Left forelimb (tissue), 1 donor: ENCODE data around the gene NBAS.
"Not testable (repeated sequence)": the region's sequence is repeated elsewhere in the genome, so short reads cannot be mapped to it uniquely, and the experiment has no call there.

Experiments used
- DNase-seq: peaks from one replicate; pipeline ENCODE4 v3.0.0-alpha.2; 2018; ENCODE audit warnings: low spot score

NBAS gene

DNA sequence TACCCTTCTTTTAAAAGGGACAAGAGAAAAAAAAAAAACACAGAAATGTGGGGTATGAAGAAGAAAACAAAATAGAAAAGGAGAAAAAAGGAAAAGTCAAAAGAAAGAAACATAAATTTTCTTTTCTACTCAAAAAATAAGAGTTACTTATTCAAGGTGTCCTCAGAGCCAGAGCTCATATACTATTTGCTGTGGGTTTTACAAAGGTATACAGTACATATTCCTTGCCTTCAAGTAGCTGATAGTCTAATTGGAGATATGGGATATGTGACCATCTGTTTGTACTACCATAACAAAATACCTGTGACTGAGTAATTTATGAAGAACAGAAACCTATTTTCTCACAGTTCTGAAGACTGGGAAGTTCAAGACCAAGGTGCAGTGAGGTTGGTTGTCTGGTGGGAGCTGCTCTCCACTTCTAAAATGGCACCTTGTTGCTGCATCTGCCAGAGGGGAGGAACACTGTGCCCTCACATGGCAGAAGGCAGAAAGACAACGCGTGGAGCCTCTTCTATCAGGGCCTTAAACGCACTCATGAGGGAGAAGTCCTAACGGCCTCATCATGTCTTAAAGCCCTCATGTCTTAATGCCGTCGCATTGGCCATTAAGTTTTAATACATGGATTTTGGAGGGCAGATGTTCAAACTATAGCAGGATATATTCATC is 33.9 kb downstream of the NBAS start:
- DNase-seq, result no peak

DNA sequence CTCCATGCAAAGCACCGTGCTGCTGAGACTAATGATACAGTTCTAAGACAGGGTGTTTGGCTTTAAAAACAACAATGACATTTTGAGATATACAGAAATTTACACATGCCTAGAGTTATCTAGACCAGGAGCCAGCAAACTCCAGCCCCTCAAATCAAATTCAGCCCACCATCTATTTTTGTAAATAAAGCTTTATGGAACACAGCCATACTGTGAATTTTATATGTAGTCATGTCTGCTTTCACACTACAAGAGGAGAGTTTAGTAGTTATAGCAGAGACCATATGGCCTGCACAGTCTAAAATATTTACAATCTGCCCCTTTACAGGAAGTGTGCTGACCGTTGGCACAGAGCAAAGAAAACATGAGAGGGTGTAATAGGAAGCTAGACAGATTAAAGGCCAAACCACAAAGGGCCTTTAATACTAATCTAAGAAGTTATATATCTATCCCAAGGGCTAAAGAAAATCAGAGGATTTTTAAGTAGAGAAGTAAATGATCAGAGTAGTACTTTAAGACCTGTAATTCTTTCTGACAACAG is 39.4 kb downstream of the NBAS start:
- no peak for DNase-seq

DNA sequence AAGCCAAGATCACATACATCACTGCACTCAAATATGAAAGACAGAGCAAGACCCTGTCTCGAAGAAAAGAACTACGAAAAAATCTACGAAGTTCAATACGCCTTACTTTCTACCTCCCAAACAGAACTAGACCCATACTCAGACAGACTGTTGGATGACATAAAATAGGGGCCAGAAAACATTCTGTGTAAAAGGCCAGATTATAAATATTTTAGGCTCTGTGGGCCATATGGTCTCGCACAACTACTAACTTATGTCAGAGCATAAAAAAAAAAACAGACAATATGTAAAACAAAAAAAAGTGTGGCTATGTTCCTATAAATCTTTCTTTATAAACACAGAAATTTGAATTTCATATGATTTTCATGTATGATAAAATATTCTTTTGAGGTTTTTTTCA is 40.8 kb downstream of the NBAS start:
- DNase-seq, result no peak

DNA sequence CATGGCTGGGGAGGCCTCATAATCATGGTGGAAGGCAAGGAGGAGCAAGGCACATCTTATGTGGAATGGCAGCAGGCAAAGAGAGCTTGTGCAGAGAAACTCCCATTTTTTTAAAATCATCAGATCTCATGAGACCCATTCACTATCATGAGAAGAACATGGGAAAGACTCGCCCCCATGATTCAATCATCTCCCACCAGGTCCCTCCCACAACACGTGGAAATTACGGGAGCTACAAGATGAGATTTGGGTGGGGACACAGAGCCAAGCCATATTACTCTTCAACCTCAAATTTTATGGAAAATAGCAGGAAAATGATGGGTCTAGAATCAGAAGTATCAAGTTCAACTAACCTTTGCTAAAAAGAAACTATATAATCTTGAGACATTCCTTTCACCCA is 42.4 kb downstream of the NBAS start:
- DNase-seq, result not testable (repeated sequence)

DNA sequence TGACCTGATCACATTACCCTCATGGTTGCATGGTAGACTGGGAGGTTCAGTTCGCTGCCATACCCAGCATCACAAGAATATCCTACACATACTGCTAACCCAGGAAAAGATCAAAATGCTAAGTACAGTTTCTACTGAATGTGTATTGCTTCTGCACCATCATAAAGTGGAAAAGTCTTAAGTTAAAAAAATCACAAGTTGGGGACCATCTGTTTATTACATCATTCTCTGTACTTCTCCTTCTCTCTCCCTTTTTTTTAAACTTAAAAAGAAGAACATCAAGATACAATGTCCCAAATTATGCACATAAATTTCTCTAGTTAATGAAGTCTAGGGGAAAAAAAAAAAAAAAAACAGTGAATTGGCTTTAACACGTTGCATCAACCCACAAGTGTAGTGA is 43.3 kb downstream of the NBAS start:
- DNase-seq, result no peak

DNA sequence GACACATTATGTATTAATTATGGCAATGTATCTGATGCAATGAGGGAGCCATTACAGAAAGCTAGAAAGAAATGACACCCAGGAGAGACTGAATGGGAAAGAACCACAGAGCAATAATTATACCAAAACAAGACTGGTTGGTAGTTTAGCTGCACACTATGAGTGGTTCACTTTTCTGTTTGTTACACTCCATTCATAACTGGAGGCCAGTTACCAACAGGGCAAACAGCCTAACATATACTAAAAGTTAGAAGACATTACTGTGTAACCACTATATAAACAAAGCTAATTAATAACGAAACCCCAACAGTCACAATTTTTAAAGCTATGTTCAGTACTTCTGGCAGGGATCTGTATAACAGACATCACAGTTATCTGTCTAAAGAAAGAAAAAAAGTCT is 49.4 kb downstream of the NBAS start:
- no peak for DNase-seq

DNA sequence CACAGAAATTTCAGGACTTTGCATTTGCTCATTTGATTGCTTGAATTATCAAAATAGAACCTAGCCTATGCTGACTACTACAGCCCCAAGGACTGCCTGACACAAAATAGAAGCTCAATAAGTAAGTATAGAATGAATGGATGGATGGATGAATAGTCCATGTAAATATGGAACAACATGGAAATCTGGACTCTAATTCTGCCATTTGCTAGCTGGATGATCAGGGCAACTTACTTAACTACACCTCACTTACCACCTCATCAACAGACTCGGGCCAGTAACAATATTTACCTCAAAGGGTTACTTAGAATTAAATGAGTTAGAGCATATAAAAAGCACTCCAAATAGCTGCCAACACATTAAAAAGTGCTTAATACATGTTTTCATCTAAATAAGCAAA is 50.6 kb downstream of the NBAS start:
- DNase-seq, result no peak

DNA sequence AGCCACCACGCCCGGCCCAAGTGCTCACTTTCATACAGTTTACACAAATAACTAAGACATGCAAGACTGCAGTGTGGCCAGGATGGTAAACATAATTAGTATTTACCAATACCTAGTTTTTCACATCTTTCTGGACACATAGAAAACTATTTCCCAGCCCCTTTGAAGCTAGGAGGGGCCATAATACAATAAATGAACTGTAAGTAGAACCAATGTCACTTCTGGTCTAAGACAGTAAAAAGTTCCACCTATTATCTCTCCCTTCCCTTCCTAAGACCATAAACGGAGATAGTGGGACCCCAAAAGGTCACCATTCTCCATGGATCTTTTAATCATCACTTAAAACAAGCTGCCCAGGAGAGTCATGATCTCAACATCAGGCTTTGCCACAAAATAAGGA is 51.0 kb downstream of the NBAS start:
- DNase-seq, result no peak

DNA sequence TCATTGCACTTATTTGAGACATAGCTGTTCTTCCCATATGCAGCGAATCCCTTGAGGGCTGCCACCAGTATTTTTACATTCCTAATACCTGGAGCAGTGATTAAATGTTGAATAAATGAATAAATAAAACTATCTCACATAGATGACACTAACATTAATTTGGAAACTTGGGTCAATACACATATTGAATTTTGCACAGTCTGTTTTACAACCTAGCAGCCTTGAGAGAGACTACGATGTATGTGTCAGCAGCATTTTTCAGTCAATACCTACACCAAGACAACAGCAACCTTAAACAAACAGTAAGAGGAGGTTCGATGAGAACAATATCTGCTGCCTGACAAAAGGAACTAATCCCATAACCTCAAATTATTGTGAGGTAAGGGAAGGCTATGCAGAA is 53.4 kb downstream of the NBAS start:
- no peak for DNase-seq

DNA sequence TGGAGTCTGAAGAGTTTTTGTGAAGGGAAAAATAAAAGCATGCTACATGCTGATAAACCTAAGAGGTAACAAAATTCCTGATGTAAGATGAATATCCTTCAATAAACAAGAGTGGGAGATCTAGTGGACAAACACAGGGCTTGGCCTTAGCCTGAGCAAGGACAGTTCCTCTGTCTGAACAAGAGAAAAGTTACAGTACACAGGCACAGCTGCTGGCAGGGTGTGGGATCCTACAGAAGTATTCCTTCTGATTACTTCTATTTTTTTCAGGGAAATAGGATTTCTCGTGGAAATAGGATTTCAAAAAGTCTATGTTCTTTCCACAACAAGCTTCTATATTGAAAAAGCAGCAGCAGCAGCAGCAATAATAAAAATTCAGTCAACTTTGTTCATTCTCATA is 54.1 kb downstream of the NBAS start:
- no peak for DNase-seq

DNA sequence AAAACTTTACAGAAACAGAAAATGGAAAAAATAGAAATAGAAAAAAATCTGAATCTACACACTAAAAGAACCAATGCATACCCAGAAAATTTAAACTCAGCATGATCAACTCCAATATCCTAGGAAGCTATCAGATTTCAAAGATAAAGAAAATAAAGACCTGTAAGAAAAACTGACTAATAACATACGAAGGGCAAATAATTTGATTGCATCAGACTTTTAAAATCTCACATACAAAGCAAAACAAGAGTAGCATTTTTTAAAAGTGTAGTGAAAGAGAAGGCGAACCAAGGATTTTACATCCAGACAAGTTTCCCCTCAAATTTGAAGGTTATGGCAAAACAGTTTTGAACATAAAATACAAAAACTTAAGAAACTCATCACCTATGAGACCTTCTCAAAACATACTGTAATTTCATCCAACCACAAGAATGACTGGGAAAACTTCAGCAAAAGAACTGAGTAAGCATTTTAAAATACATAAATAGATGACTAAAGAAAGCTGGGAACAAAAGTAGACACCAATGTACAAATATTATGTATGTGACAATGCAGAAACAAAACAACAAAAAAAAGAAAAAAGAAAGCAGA is 54.8 kb downstream of the NBAS start:
- no peak for DNase-seq

DNA sequence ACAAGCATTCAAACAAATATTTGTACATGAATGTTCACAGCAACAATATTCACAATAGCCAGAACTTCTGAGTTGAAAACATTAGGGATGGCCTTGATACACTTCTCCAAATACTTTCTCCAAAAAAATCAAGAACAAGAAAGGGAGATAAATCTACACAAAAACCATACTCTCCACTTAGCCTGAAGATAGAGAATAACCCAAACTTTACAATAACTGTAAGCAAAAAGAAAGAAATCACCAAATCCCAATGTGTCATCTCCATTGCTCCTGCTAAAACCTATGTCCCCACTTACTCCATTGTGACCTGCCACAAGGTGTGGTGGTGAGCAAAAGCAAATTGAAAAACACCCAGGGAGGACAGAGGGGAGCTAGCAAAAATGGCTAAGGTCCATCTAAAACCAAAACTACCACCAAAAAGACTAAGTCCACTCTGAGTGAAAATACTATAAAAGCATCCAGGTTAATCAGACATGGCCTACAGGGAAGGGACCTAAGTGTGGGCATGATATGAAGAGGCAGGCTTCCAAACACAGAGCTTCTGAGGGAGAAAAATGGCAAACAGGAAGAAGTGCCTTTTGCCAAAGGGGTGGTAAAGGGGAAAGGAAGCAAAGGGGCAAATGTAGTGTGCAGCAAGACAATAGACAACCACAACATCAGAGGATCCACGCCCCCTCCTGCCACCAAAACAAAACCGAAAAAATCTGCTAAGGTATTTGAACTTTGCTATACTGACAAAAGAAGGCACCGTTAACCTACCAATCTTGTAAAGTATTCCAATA is 56.1 kb downstream of the NBAS start:
- DNase-seq, result no peak

DNA sequence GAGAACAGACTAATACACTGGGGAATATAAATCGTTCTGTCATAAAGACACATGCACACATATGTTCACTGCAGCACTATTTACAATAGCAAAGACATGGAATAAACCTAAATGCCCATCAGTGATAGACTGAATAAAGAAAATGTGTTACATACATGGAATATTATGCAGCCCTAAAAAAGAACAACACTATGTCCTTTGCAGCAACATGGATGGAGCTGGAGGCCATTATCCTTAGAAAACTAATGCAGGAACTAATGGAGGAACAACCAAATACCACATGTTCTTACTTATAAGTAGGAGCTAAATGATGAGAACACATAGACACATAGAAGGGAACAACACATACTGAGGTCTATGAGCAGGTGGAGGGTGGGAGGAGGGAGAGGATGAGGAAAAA is 61.9 kb downstream of the NBAS start:
- not testable (repeated sequence) for DNase-seq

DNA sequence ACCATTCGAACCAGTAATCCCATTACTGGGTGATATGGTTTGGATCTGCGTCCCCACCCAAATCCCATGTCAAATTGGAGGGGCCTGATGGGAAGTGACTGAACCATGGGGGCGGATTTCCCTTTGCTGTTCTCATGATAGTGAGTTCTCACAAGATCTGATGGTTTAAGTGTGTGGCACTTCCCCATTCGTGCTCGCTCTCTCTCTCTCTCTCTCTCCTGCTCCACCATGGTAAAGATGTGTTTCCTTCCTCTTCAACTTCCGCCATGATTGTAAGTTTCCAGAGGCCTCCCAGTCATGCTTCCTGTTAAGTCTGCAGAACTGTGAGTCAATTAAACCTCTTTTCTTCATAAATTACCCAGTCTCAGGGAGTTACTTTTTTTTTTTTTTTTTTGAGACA is 62.6 kb downstream of the NBAS start:
- no peak for DNase-seq

DNA sequence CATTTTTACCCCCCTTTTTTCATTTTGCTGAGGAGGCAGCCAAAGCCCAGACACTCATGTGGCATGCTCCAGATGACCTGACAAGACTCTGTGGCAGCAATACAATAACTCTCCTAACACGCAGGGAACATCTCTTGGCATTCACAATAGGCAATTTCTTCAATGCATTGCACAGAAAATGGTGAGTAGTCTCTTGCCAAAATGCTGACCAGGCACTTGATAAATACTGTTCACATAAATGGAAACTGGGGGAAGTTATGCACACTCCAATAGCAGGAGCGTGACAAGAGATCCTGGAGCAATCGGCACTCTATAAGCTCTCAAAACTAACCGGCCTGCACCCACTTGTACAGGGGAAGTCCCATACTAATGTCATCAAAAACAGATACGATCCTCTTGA is 66.3 kb downstream of the NBAS start:
- no peak for DNase-seq

DNA sequence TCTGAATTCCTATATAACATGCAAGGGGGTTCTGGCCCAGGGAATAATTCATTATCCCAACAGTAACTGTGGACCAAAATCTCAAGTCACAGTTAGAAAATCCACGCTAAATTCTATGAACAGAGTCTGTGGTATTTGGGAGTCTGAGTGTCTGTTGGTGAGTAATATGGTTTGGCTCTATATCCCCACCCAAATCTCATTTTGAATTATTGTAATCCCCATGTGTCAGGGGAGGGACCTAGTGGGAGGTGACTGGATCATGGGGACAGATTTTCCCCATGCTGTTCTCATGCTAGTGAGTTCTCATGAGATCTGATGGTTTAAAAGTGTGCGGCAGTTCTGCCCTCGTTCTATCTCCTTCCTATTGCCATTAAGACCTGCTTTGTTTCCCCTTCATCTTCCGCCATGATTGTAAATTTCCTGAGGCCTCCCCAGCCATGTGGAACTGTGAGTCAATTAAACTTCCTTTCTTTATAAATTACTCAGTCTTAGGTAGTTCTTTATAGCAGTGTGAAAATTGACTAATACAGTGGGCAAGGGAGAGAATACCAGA is 68.3 kb downstream of the NBAS start:
- DNase-seq, result no peak

DNA sequence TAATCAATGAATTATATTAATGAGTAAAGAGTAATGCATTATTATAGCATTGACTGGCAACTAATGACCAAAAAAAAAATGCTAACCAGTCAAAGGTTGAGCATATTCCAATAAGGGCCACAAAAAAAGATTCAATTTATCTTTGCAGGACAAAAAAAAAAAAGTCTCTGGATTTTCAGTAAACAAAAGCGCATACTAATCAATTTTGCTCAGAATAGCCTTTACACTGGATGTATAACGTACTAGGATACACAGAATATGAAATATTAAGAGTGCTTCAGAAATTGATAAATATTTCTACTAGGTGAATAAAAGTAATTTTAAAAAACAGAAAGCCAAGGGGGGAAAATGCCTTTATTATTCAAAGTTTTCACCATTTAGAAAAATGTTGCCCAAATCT is 74.4 kb downstream of the NBAS start:
- DNase-seq, result no peak

DNA sequence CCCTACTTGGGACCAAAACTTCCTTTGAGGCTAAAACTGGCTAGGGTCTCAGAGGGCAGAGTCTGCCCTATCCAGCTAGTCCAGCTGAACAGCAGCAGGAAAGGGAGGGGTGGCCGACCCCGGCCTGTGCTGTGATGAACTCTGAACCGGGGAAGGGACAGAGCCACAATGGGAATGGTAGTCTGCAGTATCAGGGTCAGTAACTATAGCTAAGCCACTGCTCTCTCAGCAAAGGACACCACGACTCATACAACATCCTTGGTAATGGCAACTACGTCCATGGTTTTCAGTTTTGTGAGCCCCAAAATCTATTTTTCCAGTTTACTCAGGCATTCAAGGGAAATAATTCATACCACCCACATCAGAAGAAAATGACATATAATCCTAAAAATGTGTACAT is 75.2 kb downstream of the NBAS start:
- no peak for DNase-seq

DNA sequence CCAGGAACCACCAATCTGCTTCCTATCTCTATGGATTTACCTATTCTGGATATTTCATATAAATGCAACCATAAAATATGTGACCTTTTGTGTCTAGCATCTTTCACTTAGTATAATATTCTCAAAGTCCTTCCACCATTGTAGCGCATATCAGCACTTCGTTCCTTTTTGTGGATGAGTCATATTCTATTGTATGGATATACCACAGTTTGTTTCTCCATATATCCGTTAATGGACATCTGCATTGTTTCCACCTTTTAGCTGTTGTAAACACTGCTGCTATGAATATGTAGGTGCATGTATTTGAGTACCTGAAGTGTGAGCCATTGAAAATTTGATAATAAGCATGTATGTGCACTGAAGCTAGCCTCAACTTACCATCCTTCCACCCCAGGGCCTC is 80.1 kb downstream of the NBAS start:
- no peak for DNase-seq

DNA sequence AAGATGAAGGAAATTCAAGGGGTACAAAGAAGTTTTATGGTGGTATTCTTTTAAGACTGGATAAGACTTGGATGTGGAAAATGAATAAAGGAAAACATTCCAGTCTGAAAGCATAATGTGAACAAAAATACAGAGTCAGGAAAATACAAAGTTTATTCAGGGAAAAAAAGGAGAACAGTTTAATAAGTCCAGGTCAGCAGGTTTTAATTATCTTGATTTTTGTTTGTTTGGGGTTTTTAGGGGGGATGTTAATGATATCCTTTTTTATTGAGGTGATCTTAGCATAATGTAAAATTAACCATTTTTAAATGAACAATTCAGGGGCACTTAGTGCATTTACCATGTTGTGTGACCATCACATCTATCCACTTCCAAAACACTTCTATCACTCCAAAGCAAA is 80.6 kb downstream of the NBAS start:
- DNase-seq, result no peak

DNA sequence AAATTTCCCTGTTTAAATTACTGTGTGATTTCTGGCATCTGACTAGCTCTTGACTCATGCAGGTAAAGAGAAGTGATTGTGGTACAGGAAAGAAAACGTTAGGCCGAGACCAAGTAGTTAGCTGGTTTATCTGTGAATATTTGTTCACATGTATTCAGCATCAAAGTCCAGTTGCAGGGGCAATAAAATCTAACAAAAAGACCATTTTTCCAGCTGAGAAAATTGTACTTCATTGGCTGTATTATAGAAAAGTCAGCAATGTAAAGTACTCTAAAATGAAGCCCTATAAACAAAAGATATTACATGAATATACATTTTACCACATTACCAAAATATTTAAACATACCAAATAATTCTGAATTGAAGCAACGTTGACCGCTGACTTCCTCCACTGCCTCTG is 88.3 kb downstream of the NBAS start:
- DNase-seq, result no peak

DNA sequence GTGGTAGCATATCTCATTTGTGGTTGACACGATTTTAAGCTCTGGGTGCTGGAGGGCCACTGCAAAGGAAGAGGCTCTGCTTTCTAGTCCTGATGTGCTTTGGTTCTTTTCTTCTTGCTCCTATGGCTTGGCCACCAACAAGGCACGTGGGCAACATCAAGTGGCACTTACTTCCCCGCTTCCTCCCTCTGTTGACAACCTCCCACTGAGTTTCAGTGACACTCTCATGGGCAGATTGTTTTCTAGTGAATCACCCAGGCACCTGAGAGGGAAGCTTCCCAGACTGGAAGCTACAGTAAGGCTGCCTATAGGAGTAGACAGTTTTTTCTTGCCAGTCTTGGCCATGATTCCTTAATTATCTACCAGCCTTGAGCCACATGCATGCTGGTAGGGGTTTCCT is 89.0 kb downstream of the NBAS start:
- DNase-seq, result no peak

DNA sequence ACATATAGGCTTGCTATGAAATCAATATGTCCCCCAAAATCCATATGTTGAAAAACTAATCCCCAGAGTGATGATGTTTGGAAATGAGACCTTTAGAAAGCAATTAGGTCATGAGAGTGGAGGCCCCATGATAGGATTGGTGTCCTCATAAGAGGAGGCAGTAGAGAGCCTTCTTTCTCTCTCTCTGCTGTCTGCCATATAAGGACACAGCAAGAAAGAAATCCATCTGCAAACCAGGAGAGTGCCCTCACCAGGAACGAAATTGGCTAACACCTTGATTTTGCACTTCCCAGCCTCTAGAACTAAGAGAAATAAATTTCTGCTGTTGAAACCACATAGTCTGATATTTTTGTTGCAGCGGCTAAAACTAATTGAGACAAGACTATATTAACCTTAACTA is 89.5 kb downstream of the NBAS start:
- DNase-seq, result no peak
